T47D (cell line): ENCODE data around the gene TLR4.

Experiments used
- DNase-seq, 2 experiments: peaks; one replicate each; pipeline versions ENCODE4 v3.0.0 to v3.0.0-alpha.2; 2011 to 2012; ENCODE audit warnings: low read depth in 1 of 2, low spot score in 1 of 2
- JUND ChIP-seq: IDR thresholded peaks from 2 replicates; pipeline ENCODE4 v1.6.1; 2012; ENCODE audit warnings: low read depth
- in situ Hi-C: cut with HindIII; loops from 2 replicates; pipeline ENCODE4 v1.10.0; 2016; ENCODE audit warnings: low sequenced_read_pairs, low pct_unique_long_range_greater_than_20kb

TLR4 gene

GRCh38 chr9:117704024-117704575 is at the start of gene TLR4:
Gene TLR4, plus strand, starts transcription at chr9:117704403. Its CDS starts 70 bp downstream, at chr9:117704473.
- in situ Hi-C loops = no loop called here
- no peak for TF ChIP-seq JUND
- DNase-seq = no peak

GRCh38 chr9:117656002-117656401 is 48.2 kb upstream of the TLR4 start:
- in situ Hi-C loops = no loop called here
- no peak for TF ChIP-seq JUND
- no peak for DNase-seq

- in situ Hi-C loops = no loop called here
Measured at GRCh38 chr9:117662651-117663050, 41.6 kb upstream of the TLR4 start.

GRCh38 chr9:117664419-117664818 is 39.8 kb upstream of the TLR4 start:
- in situ Hi-C loops = no loop called here
- DNase-seq = no peak
- no peak for TF ChIP-seq JUND

More at GRCh38 chr9:117662651-117663050, 41.6 kb upstream of the TLR4 start:
- DNase-seq = no peak
- no peak for TF ChIP-seq JUND

- DNase-seq = no peak
- TF ChIP-seq JUND = no peak
- in situ Hi-C loops = no loop called here
Measured at GRCh38 chr9:117665601-117666385, 38.4 kb upstream of the TLR4 start.

- no peak for DNase-seq
- in situ Hi-C loops = no loop called here
- TF ChIP-seq JUND = no peak
Measured at GRCh38 chr9:117671468-117671867, 32.7 kb upstream of the TLR4 start.

- in situ Hi-C loops = no loop called here
- TF ChIP-seq JUND = no peak
- no peak for DNase-seq
Measured at GRCh38 chr9:117672369-117672768, 31.8 kb upstream of the TLR4 start.

- in situ Hi-C loops = no loop called here
- no peak for DNase-seq
- TF ChIP-seq JUND = no peak
Measured at GRCh38 chr9:117677572-117677971, 26.6 kb upstream of the TLR4 start.

- no peak for DNase-seq
- in situ Hi-C loops = no loop called here
Measured at GRCh38 chr9:117678871-117679270, 25.3 kb upstream of the TLR4 start.

GRCh38 chr9:117679416-117679815 is 24.8 kb upstream of the TLR4 start:
- no peak for TF ChIP-seq JUND
- no peak for DNase-seq
- in situ Hi-C loops = no loop called here

More at GRCh38 chr9:117678871-117679270, 25.3 kb upstream of the TLR4 start:
- no peak for TF ChIP-seq JUND

GRCh38 chr9:117681888-117682287 is 22.3 kb upstream of the TLR4 start:
- no peak for TF ChIP-seq JUND
- in situ Hi-C loops = no loop called here
- no peak for DNase-seq

GRCh38 chr9:117682955-117683710 is 21.1 kb upstream of the TLR4 start:
- in situ Hi-C loops = no loop called here
- no peak for DNase-seq

GRCh38 chr9:117687532-117687931 is 16.7 kb upstream of the TLR4 start:
- DNase-seq = no peak

More at GRCh38 chr9:117682955-117683710, 21.1 kb upstream of the TLR4 start:
- no peak for TF ChIP-seq JUND

More at GRCh38 chr9:117687532-117687931, 16.7 kb upstream of the TLR4 start:
- no peak for TF ChIP-seq JUND
- in situ Hi-C loops = no loop called here
